Ishikawa (cell line): ENCODE data around the gene SLC25A47.

Source experiments
- FOXM1 ChIP-seq: IDR thresholded peaks from 2 replicates; pipeline ENCODE4 v1.6.1; 2012; ENCODE audit warnings: low read depth, borderline replicate concordance
- RAD21 ChIP-seq: IDR thresholded peaks from 2 replicates; pipeline ENCODE4 v1.6.1; 2012; ENCODE audit warnings: low read depth
- REST ChIP-seq: IDR thresholded peaks from 2 replicates; pipeline ENCODE4 v1.6.1; 2012; ENCODE audit warnings: low read depth, mild to moderate bottlenecking
- TEAD4 ChIP-seq: IDR thresholded peaks from 2 replicates; pipeline ENCODE4 v1.6.1; 2012
- TF ChIP-seq, protein P1 (sequence below): IDR thresholded peaks from 2 replicates; pipeline ENCODE4 v1.6.1; 2012

DNA sequence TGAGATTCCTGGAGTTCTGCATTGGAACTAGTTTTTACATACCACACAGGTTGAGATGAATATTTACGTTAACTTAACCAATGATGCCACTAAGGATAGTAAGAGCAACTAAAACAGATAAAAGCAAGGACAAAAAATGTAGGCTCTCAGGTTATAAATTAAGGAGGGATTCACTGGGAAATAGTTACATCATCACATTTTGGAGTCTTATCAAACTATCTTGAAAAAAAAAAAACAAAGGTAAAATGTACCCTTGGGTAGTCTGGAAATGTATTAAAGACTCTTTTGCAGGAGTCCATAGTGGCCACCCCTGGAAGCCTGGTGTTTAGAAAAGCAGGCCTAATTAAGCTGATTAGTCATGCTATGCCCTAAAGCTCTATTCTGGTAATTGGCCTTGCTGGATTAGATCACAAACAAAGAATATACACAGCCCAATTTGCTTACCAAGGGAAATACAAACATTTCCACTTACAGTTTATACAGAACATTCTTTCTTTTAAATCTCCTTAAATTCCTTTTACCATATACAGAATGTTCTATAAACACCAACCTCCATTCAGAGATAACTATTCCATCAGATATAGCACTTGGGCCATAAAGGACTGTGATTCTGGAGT lies 39.3 kb downstream of the SLC25A47 start:
- TF ChIP-seq RAD21 (no peak), TEAD4 (no peak), FOXM1 (no peak), REST (no peak)
- TF ChIP-seq, protein P1, sequence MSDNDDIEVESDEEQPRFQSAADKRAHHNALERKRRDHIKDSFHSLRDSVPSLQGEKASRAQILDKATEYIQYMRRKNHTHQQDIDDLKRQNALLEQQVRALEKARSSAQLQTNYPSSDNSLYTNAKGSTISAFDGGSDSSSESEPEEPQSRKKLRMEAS: no peak
